Spleen (tissue), 11 donors: ENCODE measurements around the gene EID3. TPM values are rescaled to one million over a fixed set of nuclear protein-coding genes. Genes with fewer than 3 reads are reported as not detected.

ENCODE experiments used
- DNase-seq: peaks from one replicate; pipeline ENCODE4 v3.0.0-alpha.2; 2020
- H3K27ac ChIP-seq, 8 donors: fragments of 200-600 bp; sonication (generic) in 7 of 8; 1 replicate in 4 of 8; 2 replicates in 4 of 8; pipeline versions ENCODE4 v1.5.0 to v1.8.0; 2016 to 2021; ENCODE audit warnings: inconsistent platforms in 4 of 8, mild to moderate bottlenecking in 4 of 8, moderate library complexity in 1 of 8
- H3K27me3 ChIP-seq, 7 donors: fragments of 200-600 bp; sonication (generic) in 6 of 7; replicated peaks in 1 of 7; 1 replicate in 4 of 7; 2 replicates in 3 of 7; pipeline versions ENCODE4 v1.5.0 to v1.8.0; 2016 to 2021; ENCODE audit warnings: inconsistent platforms in 3 of 7, mild to moderate bottlenecking in 1 of 7
- H3K36me3 ChIP-seq, 6 donors: fragments of 200-600 bp; sonication (generic) in 5 of 6; 1 replicate in 4 of 6; 2 replicates in 2 of 6; pipeline versions ENCODE4 v1.5.0 to v1.8.0; 2016 to 2021; ENCODE audit warnings: inconsistent platforms in 2 of 6
- H3K4me1 ChIP-seq, 6 donors: fragments of 200-600 bp; sonication (generic) in 5 of 6; 1 replicate in 3 of 6; 2 replicates in 3 of 6; pipeline versions ENCODE4 v1.5.0 to v1.8.0; 2016 to 2021; ENCODE audit warnings: inconsistent platforms in 3 of 6
- H3K4me3 ChIP-seq, 8 donors: fragments of 200-600 bp; sonication (generic) in 7 of 8; 1 replicate in 4 of 8; 2 replicates in 4 of 8; pipeline versions ENCODE4 v1.5.0 to v1.8.0; 2016 to 2021; ENCODE audit warnings: inconsistent platforms in 4 of 8, mild to moderate bottlenecking in 4 of 8, moderate library complexity in 2 of 8
- H3K9me3 ChIP-seq, 8 donors: fragments of 200-600 bp; sonication (generic) in 7 of 8; 1 replicate in 4 of 8; 2 replicates in 4 of 8; pipeline versions ENCODE4 v1.5.0 to v1.8.0; 2016 to 2021; ENCODE audit warnings: inconsistent platforms in 4 of 8
- POLR2A ChIP-seq, 3 donors: fragments of 450-650 bp; IDR thresholded peaks; one replicate each; pipeline ENCODE4 v1.5.1; 2017; ENCODE audit warnings: antibody characterized with exemption in 3 of 3, mild to moderate bottlenecking in 1 of 3
- POLR2AphosphoS5 ChIP-seq, 3 donors: sonication (generic); formaldehyde crosslinking; IDR thresholded peaks; one replicate each; pipeline ENCODE4 v1.5.1; 2017; ENCODE audit warnings: antibody characterized with exemption in 3 of 3
- WGBS, 5 donors: extraction: QIAGEN DNeasy Blood & Tissue Kit in 3 of 5; methylation state at CpG; one replicate each; pipeline versions ENCODE4 v1.1.5 to v1.1.7; 2013 to 2018; 5-methylcytosine and 5-hydroxymethylcytosine counted together
- intact Hi-C: fragments of 100-400 bp; cut with DNase I; formaldehyde crosslinking; loops from one replicate; pipeline ENCODE4 v1.15.0; 2023; ENCODE audit warnings: low total_unique reads
- polyA plus RNA-seq, 3 donors: library from polyadenylated mRNA; stranded (reverse); fragments of 200-250 nt; gene quantifications; one replicate each; pipeline ENCODE4 v1.2.1, GENCODE V29; 2013
- total RNA-seq, 7 donors: library from RNA; depleted of rRNA in 3 of 7; stranded (reverse); fragments of >200 nt in 3 of 7; fragmentation: NEBNext Ultra II Directional in 4 of 7; extraction: Animal tissue kit (Norgen Biotek cat#: 25700) in 4 of 7; gene quantifications; one replicate each; pipeline versions ENCODE4 v1.1.0 to v1.2.1, GENCODE V29; 2016 to 2021
- TF ChIP-seq, protein P1 (sequence below), 11 experiments: fragments of 200-600 bp in 7 of 11; fragments of 450-650 bp in 4 of 11; sonication (generic) in 4 of 11; IDR thresholded peaks in 8 of 11; conservative IDR thresholded peaks in 3 of 11; 1 replicate in 7 of 11; 2 replicates in 4 of 11; pipeline versions ENCODE4 v1.4.0 to v1.8.0; 2016 to 2021; ENCODE audit warnings: antibody characterized with exemption in 11 of 11, inconsistent platforms in 4 of 11, mild to moderate bottlenecking in 1 of 11
- donor health status: healthy with polysubstance abuse.
- donor health status: DM: no; HTN: no; CAD: no; lungs with moderate emphysema.
- donor health status: DM: no; HTN: no; CAD: no.
- donor health status: Bipolar disorder and iron deficiency.
- donor health status: healthy.
- donor health status: DM: no; HTN: no; CAD: no.
- donor health status: DM: yes; HTN: yes; CAD: no.

The EID3 gene
- total and polyA plus RNA-seq, 10 donors, result 2.4 to 20.8 (median 6.1) TPM

DNA sequence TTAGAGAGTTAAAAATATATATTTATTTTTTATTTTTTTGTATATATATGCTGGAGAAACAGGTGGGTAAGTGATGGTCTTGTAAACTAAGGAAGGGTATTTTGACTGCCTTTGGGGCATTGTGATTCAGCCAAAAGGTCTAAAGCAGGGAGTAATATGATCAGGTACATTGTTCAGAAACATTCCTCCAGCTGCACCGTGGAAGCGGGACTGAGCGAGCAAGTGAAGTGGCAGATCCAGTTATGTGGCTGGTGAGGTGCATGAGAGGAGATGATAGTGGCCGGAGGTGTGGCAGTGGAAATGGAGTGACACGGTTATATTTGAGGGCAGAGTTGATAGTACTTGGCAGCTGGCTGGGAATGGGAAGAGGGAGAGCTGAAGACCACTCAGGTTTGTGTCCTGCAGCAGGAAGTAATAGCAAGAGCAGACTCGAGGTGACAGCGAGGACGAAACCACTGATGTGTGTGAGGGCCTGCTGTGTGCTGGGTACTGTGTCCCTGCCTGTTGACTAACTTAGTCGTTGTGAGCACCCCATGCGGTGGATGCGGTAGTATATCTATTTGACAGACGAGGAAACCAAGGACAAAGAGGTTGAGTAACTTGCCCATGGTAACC is 39.2 kb downstream of the EID3 start:
- 85 to 95% (median 91%) methylated on average over 12 of the region's 12 CpGs for WGBS, 5 donors
- TF ChIP-seq, protein P1, sequence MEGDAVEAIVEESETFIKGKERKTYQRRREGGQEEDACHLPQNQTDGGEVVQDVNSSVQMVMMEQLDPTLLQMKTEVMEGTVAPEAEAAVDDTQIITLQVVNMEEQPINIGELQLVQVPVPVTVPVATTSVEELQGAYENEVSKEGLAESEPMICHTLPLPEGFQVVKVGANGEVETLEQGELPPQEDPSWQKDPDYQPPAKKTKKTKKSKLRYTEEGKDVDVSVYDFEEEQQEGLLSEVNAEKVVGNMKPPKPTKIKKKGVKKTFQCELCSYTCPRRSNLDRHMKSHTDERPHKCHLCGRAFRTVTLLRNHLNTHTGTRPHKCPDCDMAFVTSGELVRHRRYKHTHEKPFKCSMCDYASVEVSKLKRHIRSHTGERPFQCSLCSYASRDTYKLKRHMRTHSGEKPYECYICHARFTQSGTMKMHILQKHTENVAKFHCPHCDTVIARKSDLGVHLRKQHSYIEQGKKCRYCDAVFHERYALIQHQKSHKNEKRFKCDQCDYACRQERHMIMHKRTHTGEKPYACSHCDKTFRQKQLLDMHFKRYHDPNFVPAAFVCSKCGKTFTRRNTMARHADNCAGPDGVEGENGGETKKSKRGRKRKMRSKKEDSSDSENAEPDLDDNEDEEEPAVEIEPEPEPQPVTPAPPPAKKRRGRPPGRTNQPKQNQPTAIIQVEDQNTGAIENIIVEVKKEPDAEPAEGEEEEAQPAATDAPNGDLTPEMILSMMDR (IDR thresholded peaks at IDR 0.05 in 8 of 11, conservative IDR thresholded peaks at IDR 0.05 in 3 of 11), result no peak
- TF ChIP-seq POLR2AphosphoS5 (IDR thresholded peaks at IDR 0.05), result no peak
- no peak for TF ChIP-seq POLR2A (IDR thresholded peaks at IDR 0.05)
- H3K36me3 ChIP-seq, result peaks cover 0 to 100% (median 73%) of the 10 kb centered on the region in 6 donors
- no peak overlapping the region for H3K4me3 ChIP-seq
- no peak for DNase-seq
- no peak overlapping the region for H3K27ac ChIP-seq
- no peaks in the 10 kb centered on the region for H3K9me3 ChIP-seq
- no peaks in the 10 kb centered on the region for H3K4me1 ChIP-seq
- no peaks in the 10 kb centered on the region for H3K27me3 ChIP-seq
- intact Hi-C loops, result no loop called here

GRCh38 chr12:104344682-104345081 is 41.1 kb downstream of the EID3 start:
- no peaks in the 10 kb centered on the region for H3K9me3 ChIP-seq
- no peaks in the 10 kb centered on the region for H3K4me1 ChIP-seq
- no peak overlapping the region for H3K4me3 ChIP-seq
- no peaks in the 10 kb centered on the region for H3K27me3 ChIP-seq
- TF ChIP-seq, protein P1 (IDR thresholded peaks at IDR 0.05 in 8 of 11, conservative IDR thresholded peaks at IDR 0.05 in 3 of 11), result no peak
- TF ChIP-seq POLR2AphosphoS5 (IDR thresholded peaks at IDR 0.05) (no peak), POLR2A (IDR thresholded peaks at IDR 0.05) (no peak)
- peaks cover 0 to 100% (median 71%) of the 10 kb centered on the region in 6 donors for H3K36me3 ChIP-seq
- H3K27ac ChIP-seq, result no peak overlapping the region
- no peak for DNase-seq
- WGBS, 5 donors, result 90 to 99% (median 97%) methylated on average over 2 of the region's 2 CpGs
- intact Hi-C loops, result no loop called here

GRCh38 chr12:104345234-104346066 is 41.9 kb downstream of the EID3 start:
- H3K9me3 ChIP-seq, result no peaks in the 10 kb centered on the region
- no peak for DNase-seq
- H3K4me3 ChIP-seq, result no peak overlapping the region
- no peaks in the 10 kb centered on the region for H3K27me3 ChIP-seq
- H3K4me1 ChIP-seq, result no peaks in the 10 kb centered on the region
- 95 to 98% (median 96%) methylated on average over 7 of the region's 7 CpGs for WGBS, 5 donors
- intact Hi-C loops, result no loop called here
- H3K27ac ChIP-seq, result no peak overlapping the region
- TF ChIP-seq, protein P1 (IDR thresholded peaks at IDR 0.05 in 8 of 11, conservative IDR thresholded peaks at IDR 0.05 in 3 of 11), result no peak
- TF ChIP-seq POLR2AphosphoS5 (IDR thresholded peaks at IDR 0.05), result no peak
- TF ChIP-seq POLR2A (IDR thresholded peaks at IDR 0.05), result no peak
- H3K36me3 ChIP-seq, result peaks cover 0 to 100% (median 67%) of the 10 kb centered on the region in 6 donors
